ENCODE data around the gene IL1RAP. TPM values are rescaled to one million over a fixed set of nuclear protein-coding genes. Genes with fewer than 3 reads are reported as not detected.
"Not testable (repeated sequence)": the region's sequence is repeated elsewhere in the genome, so short reads cannot be mapped to it uniquely, and the experiment has no call there.

IL1RAP gene
- polyA plus RNA-seq, 1 donor: 8.9 TPM

DNA sequence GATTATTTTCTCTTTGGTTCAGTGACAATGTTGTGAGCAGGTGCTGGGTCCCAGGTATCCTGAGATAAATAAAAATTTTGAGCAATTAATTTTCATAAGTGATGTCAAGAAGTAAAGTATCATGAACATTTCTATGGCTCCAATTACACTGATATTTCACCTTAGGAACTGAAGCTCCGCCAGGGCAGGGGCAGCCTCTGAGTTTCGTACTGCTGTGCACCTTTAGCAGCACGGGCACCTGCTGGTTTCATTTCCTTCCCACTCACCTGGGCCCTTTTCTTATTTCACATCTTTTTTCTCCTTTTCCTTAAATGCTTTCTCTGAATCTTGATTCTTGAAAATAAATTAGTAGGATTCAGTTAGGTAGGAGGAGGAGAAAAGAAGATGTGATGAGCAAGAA is 1.2 kb upstream of the IL1RAP start:
- DNase-seq (ENCODE audit: low read depth): no peak

- no peak for DNase-seq (ENCODE audit: low read depth)
Measured at GRCh38 chr3:190514413-190515153, 698 bp downstream of the IL1RAP start.

- DNase-seq (ENCODE audit: low read depth): no peak
Measured at GRCh38 chr3:190516416-190516815, 2.5 kb downstream of the IL1RAP start.

DNA sequence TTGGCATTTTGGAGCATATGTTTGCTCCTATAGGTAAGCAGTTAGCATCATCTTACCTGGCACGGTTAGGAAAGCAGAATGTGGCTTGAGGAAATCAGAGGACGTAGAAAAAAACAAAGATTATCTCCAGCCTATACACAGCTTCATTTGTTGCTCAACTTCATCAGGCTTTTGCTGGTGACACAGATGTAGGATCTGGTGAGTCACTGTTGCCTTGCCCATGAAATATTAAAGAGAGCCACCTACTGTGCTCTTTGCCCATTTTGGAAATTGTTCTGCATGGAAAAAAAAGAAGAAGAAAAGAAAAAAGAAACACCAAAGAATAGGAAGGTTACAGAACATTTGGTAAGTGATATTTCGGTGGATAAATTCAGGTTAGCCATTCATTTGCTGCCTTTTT is 3.8 kb downstream of the IL1RAP start:
- DNase-seq (ENCODE audit: low read depth): no peak

DNA sequence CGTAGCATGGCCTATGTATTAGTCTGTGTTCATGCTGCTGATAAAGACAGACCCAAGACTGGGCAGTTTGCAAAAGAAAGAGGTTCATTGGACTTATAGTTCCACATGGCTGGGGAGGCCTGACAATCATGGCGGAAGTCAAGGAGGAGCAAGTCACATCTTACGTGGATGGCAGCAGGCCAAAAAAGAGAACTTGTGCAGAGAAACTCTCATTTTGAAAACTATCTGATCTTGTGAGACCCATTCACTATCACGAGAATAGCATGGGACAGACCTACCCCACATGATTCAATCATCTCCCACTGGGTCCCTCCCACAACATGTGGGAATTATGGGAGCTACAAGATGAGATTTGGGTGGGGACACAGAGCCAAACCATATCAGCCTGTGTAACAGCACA is 4.6 kb downstream of the IL1RAP start:
- not testable (repeated sequence) for DNase-seq (ENCODE audit: low read depth)

DNA sequence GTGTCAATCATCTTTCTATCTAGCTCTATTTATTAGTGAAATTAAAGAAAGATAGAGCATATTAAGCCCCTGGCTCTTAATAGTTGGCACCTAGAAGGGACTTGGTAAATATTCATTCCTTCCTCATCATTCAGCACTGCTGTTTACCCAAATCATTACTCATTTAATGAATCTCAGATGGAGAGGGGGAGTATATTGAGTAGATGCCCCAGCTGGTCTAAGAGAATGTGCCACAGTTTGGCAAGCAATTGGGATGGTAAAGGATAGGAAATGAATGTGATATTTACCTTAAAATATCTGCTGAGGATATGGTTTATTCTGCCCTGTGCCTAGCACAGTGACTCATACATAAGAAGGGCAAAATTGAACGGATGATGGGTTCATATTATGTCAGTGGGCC is 6.0 kb downstream of the IL1RAP start:
- no peak for DNase-seq (ENCODE audit: low read depth)

GRCh38 chr3:190521998-190522397 is 8.1 kb downstream of the IL1RAP start:
- DNase-seq (ENCODE audit: low read depth): no peak

GRCh38 chr3:190522621-190523222 is 8.8 kb downstream of the IL1RAP start:
- DNase-seq (ENCODE audit: low read depth): no peak

- no peak for DNase-seq (ENCODE audit: low read depth)
Measured at GRCh38 chr3:190524942-190525341, 11.1 kb downstream of the IL1RAP start.

GRCh38 chr3:190525634-190526033 is 11.7 kb downstream of the IL1RAP start:
- no peak for DNase-seq (ENCODE audit: low read depth)

DNA sequence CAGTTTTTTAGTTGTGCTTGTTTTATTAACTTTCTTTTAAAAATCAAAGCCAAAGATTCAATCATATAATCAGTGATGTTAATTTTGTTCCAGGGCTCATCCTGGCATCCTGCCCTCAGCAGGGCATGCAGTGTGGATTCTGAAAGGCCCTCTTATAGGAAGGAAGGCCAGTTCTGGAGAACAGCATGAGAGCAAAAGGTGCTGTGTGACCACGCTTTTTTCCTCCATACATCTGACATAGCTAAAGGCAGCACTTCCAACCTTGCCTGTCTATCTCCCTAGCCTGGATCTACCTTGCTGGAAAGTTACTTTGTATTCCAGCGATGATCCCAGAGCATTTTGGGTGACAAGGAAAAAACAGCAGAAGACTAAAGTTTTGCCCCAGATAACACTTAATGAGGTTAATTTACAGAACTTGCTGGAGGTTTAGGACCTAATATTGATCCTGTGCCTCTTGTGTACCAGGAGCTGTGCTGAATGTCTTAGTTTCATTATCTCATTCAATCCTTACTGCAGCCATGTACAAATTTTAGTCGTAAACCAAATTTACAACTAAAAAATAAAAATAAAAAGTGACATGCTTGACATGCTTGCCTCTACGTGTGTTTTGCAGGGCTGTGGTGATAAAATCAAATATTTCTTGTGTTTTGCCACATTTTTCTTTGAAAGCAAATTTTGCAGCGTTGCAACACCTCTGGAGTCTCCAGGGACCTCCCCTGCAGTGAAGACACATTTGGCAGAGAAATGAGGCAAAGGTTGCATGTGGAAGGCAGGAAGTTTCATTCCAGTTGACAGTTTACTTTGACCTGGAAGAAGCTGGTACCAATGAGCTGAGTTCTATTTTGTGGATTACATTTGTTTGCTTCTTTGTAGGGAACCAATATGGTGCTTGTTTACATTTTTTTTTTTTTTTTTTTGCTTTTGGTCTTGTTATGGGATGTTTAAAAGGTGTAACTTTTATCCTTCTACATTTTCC is 13.2 kb downstream of the IL1RAP start:
- DNase-seq (ENCODE audit: low read depth): no peak

DNA sequence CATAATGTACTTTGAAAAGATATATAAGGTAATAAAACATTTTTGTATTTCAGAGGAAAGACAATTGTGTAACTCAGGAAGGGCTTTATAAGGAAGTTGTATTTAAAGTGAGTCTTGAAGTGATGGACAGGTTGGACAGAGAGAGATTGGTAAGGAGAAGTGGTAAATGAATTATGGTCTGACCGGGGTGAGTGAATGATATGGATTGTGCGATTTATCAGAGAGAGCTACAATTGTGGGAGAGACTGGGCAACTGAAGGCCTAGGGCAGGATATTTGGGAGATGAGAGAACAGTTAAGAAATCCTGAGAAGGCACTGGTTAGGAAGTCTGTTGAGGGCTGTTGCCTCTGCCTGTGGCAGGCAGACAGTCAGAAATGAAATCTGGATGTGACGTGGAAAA is 14.8 kb downstream of the IL1RAP start:
- DNase-seq (ENCODE audit: low read depth): no peak

GRCh38 chr3:190531406-190531805 is 17.5 kb downstream of the IL1RAP start:
- no peak for DNase-seq (ENCODE audit: low read depth)

GRCh38 chr3:190532731-190533203 is 18.9 kb downstream of the IL1RAP start:
- no peak for DNase-seq (ENCODE audit: low read depth)

- DNase-seq (ENCODE audit: low read depth): no peak
Measured at GRCh38 chr3:190533511-190534281, 19.8 kb downstream of the IL1RAP start.

GRCh38 chr3:190534386-190534785 is 20.5 kb downstream of the IL1RAP start:
- DNase-seq (ENCODE audit: low read depth): no peak

DNA sequence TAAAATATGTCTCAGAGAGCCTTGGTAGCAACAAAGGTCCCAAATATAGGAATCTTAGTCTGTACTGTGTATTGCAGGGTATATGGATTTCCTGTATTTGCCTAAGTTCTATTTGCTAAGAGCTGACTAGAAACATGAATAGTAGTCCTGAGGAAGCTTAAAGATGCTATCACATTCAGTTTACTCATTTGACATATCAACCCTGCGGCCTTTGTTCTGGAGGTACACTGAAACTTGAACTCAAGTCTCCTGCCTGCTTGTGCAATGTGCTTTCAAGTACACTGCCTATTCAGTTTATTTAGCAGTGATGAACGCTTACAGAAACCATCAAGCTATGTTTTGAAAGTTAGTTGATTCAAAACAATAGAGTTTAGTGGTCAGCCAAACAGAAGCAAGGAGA is 21.1 kb downstream of the IL1RAP start:
- DNase-seq (ENCODE audit: low read depth): no peak

- no peak for DNase-seq (ENCODE audit: low read depth)
Measured at GRCh38 chr3:190537146-190537545, 23.3 kb downstream of the IL1RAP start.

DNA sequence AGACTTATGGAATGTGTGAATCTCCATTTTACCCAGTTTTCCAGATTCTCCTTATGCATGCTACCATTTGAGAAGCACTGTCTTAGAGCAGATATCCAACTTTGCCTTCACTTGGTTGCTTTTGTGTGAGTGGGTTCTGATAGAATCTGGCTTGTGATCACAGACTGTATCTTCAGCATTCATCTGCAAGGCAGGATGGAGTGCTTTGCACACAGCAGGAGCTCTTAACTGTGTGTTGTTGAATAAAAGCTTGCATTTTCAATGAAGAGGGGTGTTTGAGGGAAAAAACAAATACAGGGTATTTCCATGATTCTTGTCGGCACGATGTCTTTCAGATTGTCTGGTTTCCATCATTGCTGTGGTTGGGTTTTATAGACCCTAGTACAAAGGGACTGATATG is 24.4 kb downstream of the IL1RAP start:
- DNase-seq (ENCODE audit: low read depth): no peak

GRCh38 chr3:190539526-190539925 is 25.6 kb downstream of the IL1RAP start:
- DNase-seq (ENCODE audit: low read depth): no peak

DNA sequence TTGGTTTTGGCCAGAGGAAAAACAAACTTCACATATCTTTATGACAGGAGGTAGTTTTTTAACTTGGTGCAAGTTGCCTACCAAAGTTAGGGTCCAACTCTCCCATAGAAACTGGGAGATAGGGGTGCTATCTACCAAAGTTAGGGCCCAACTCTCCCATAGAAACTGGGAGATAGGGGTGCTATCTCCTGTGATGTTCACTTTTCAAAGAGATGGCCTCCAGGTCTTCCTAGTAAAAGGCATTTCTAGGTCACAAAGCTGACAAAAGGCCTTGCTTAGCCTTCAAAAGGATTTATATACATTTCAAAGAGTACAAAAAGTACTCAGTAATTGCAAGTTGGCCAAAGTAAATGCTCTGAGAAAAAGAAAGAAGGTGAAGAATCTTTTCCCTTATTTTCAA is 27.1 kb downstream of the IL1RAP start:
- DNase-seq (ENCODE audit: low read depth): no peak

GRCh38 chr3:190541560-190541959 is 27.7 kb downstream of the IL1RAP start:
- no peak for DNase-seq (ENCODE audit: low read depth)

All from forelimb muscle (tissue), 1 donor.